ENCODE results near the gene NCAM1.

The NCAM1 gene

DNA sequence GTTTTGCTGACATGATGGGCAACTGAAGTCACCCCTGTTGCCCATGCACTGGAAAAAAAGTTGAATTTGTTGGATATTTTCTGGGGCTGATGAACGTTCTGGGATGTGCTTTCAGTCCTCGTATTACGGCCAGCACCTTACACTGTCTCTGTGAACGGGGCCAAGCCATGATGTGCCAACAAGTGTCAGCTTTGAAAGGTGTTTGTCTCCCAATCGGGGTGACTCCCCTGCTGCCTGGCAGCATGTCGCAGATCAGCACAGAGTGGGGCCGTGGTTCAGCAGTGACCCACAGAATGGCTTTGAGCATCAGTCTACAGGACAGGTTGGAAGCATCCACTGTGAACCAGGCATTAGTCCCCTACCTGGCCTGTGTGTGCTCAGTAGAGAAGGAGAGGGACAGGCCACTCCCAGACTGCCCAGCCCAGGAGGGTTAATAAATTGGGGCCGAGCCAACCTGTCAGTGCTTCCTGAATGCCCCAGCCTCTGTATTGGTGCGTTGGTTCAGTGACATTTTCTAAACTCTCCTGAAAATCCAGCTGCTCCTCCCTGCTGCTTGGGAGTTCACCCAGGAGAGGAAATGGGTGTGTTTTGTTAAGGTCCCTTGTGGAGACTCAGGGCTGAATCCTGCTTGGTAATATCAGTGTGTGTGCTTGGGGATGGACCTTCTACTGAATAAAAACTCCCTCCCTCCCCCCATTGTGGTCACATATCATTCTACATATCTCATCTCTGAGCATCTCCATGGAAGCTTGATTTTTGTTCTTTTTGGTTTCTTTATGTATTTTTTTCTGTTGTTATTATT is 302.4 kb downstream of the NCAM1 start:
- TF ChIP-seq, protein P1, sequence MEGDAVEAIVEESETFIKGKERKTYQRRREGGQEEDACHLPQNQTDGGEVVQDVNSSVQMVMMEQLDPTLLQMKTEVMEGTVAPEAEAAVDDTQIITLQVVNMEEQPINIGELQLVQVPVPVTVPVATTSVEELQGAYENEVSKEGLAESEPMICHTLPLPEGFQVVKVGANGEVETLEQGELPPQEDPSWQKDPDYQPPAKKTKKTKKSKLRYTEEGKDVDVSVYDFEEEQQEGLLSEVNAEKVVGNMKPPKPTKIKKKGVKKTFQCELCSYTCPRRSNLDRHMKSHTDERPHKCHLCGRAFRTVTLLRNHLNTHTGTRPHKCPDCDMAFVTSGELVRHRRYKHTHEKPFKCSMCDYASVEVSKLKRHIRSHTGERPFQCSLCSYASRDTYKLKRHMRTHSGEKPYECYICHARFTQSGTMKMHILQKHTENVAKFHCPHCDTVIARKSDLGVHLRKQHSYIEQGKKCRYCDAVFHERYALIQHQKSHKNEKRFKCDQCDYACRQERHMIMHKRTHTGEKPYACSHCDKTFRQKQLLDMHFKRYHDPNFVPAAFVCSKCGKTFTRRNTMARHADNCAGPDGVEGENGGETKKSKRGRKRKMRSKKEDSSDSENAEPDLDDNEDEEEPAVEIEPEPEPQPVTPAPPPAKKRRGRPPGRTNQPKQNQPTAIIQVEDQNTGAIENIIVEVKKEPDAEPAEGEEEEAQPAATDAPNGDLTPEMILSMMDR (conservative IDR thresholded peaks at IDR 0.05): no peak
- no peak overlapping the region for H3K27ac ChIP-seq

DNA sequence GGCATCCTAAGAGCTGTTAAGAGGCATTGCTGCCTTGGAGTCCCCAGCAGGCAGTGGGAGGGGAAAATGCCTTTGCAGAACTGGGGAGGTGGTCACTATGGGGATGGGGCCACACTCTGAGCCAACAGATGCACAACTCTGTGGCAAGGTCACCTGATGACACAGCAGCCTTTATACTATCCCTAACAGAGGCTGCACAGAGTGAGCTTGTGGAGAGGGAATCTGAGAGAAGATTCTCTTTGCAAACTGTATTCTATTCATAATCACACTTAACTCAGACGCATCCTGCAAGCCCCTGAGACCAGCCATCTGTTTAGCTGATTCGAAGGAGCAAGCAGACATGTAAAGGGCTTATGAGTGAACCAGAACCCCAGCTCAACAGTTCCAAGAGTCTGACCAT is 304.1 kb downstream of the NCAM1 start:
- TF ChIP-seq, protein P1 (conservative IDR thresholded peaks at IDR 0.05): no peak

GRCh38 chr11:113267493-113267892 is 306.3 kb downstream of the NCAM1 start:
- no peak overlapping the region for H3K27ac ChIP-seq
- TF ChIP-seq, protein P1 (conservative IDR thresholded peaks at IDR 0.05): no peak

More for the DNA sequence above, 304.1 kb downstream of the NCAM1 start:
- H3K27ac ChIP-seq: no peak overlapping the region

GRCh38 chr11:113269096-113269495 is 307.9 kb downstream of the NCAM1 start:
- TF ChIP-seq, protein P1 (conservative IDR thresholded peaks at IDR 0.05): no peak

DNA sequence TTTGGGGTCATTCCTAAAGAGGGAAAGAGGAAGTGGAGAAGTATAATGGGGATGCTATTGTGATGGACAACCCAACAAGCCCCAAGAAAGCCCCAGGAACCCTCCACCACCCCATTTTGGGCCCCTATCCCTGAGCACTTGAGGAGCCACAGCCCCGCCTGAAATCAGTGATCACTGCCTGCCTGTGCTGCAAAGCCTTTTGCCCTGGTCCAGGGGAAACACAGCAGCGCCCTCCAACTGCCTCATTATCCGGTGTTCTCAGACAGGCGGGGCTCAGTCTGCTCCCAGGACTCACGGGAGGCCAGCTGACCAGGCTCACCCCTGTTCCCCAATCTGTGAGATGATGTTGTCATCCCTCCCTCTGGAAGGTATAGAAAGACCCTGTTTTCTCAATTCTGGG is 308.4 kb downstream of the NCAM1 start:
- H3K27ac ChIP-seq: no peak overlapping the region
- TF ChIP-seq, protein P1 (conservative IDR thresholded peaks at IDR 0.05): no peak

More at GRCh38 chr11:113269096-113269495, 307.9 kb downstream of the NCAM1 start:
- no peak overlapping the region for H3K27ac ChIP-seq

DNA sequence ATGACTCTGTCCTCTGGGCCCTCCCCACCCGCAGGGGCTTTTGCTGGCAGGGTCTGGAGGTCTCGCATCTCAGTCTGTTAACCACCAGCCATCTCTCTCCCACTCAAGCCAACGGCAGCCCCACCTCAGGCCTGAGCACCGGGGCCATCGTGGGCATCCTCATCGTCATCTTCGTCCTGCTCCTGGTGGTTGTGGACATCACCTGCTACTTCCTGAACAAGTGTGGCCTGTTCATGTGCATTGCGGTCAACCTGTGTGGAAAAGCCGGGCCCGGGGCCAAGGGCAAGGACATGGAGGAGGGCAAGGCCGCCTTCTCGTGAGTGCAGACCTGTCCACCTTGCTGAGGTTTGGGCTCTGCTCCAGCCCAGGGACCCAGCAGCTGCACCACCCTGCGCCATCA is 308.9 kb downstream of the NCAM1 start:
- TF ChIP-seq, protein P1 (conservative IDR thresholded peaks at IDR 0.05): no peak
- no peak overlapping the region for H3K27ac ChIP-seq

- TF ChIP-seq, protein P1 (conservative IDR thresholded peaks at IDR 0.05): no peak
- no peak overlapping the region for H3K27ac ChIP-seq
Measured at GRCh38 chr11:113271551-113272245, 310.5 kb downstream of the NCAM1 start.

Measured in VCaP (cell line).